Measurements from ENCODE around the gene RGS2.

The RGS2 gene

GRCh38 chr1:192832492-192832891 lies 23.7 kb downstream of the RGS2 start:
- DNase-seq = no peak

GRCh38 chr1:192835116-192835515 lies 26.3 kb downstream of the RGS2 start:
- no peak for DNase-seq

GRCh38 chr1:192839162-192840066 lies 30.6 kb downstream of the RGS2 start:
- no peak for DNase-seq

- no peak for DNase-seq
These were observed 35.5 kb downstream of the RGS2 start for GRCh38 chr1:192844360-192844759.

DNA sequence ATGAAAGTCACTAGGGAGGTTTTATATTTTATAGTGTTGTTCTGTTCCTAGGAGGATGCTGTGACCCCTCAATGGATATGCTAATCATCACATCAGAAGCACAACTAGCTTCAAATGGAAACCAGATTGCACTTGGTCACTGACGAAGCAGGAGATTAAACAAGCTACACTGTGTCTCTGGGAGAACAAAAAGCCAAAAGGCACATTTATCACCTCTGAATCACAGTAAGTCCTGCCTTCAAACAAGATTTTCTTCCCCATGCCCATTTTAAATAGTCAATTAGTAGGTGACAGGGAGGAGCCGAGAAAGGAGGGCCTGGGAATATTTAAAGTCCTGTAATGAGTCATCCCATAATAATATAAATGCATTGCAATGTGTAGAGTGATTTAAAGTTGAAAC lies 38.1 kb downstream of the RGS2 start:
- DNase-seq = no peak

DNA sequence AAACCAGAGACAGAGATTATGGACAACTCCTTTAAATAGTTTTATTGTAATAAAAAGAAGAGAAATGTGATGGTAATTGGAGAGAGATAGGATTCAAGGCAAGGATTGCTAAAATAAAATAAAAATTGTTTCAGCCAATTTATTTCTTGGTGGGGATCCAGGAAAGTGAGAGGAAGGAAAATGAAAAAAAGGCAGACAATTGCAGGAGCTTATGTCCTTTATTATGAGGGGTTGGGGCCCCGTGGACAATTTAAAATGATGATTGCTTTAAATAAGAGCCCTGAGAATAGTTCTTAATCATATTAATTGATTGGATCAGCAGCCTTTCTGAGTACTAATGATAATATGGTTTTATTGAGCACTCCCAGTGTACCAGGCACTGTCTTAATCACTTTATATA lies 40.2 kb downstream of the RGS2 start:
- no peak for DNase-seq

GRCh38 chr1:192849442-192849841 lies 40.6 kb downstream of the RGS2 start:
- no peak for DNase-seq

DNA sequence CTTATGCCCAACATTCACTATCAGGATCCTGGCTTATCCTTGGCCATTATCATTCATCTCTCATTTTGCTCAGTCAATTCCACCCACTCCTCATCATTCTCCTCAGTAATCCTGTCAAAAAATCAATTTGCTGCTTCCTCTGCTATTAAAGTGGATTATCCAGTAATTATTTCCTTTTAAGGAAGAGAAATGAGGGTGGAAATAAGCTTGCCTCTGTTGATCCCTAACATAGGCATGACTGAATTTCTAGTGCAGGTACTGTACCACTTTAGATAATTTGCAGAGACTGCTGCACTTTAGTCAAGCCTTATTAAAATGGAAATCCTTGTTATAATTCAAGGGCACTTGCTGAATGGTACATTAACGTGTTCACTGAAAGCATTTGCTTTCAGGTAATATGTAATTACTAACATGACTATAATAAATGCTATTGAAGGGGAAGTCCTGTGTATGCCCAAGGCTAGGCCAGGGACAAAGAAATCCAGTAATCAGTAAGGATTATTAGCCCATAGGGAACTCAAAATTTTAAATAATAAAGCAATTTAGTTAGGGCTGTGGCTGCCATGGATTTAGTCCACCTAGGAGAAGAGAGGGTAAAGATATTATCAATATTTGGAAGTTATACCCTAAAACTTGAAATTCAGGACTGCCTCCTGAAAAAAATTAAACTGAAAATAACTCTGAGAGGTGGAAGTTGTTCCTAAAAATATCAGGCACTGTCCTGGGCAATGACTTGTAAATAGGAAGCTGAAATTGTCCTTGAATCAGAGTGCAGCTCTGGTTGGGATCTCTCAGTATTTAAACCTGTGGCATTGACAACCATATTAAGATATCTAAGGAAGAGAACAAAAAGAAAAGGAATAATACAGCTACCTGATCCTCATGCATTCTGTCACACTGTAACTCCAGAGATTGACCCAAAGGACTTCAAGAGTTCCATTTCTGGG lies 43.4 kb downstream of the RGS2 start:
- no peak for DNase-seq

GRCh38 chr1:192858456-192858855 lies 49.6 kb downstream of the RGS2 start:
- DNase-seq = no peak

- DNase-seq = no peak
These were observed 51.0 kb downstream of the RGS2 start for GRCh38 chr1:192859808-192860207.

GRCh38 chr1:192860478-192861185 lies 51.8 kb downstream of the RGS2 start:
- DNase-seq = no peak

DNA sequence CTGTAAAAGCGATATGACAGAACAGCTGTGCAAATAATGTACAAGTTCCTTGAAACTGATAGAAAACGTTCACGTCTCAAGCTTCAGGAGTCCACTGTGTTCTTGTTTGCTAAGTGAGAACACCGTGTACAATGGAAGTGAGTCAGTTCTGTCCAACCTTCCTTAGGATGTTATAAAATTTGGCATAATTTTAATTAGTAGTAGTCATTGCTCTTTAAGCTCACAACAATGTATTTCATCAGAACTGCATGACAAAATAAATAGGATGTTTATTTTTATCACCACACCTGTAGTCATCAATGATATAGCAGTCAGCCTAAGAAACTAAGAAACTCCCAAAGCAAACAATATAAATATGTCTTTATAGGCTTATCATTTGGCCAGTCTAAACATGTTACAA lies 53.0 kb downstream of the RGS2 start:
- DNase-seq = no peak
